ENCODE results near the gene G0S2.

The G0S2 gene

GRCh38 chr1:209674957-209675564 lies at the start of gene G0S2:
Gene G0S2 (plus strand): TSS chr1:209675412. CDS start chr1:209675685, 273 bp downstream.
- no peak for DNase-seq (ENCODE audit: low read depth in 2 of 2)

GRCh38 chr1:209625791-209626285 lies 49.4 kb upstream of the G0S2 start:
- no peak for DNase-seq (ENCODE audit: low read depth in 2 of 2)

GRCh38 chr1:209626346-209627026 lies 48.7 kb upstream of the G0S2 start:
- DNase-seq (ENCODE audit: low read depth in 2 of 2), result no peak

- DNase-seq (ENCODE audit: low read depth in 2 of 2), result no peak
These were observed 48.0 kb upstream of the G0S2 start for GRCh38 chr1:209627027-209627731.

GRCh38 chr1:209627732-209628196 lies 47.4 kb upstream of the G0S2 start:
- DNase-seq (ENCODE audit: low read depth in 2 of 2), result peak in 1 of 2 experiments; percentile 14

GRCh38 chr1:209628618-209629299 lies 46.5 kb upstream of the G0S2 start:
- DNase-seq (ENCODE audit: low read depth in 2 of 2), result no peak

GRCh38 chr1:209629621-209630382 lies 45.4 kb upstream of the G0S2 start:
- no peak for DNase-seq (ENCODE audit: low read depth in 2 of 2)

- DNase-seq (ENCODE audit: low read depth in 2 of 2), result no peak
These were observed 44.6 kb upstream of the G0S2 start for GRCh38 chr1:209630383-209631225.

GRCh38 chr1:209633335-209633997 lies 41.7 kb upstream of the G0S2 start:
- DNase-seq (ENCODE audit: low read depth in 2 of 2), result peak; percentile 26 to 39

GRCh38 chr1:209634005-209634737 lies 41.0 kb upstream of the G0S2 start:
- DNase-seq (ENCODE audit: low read depth in 2 of 2), result no peak

- DNase-seq (ENCODE audit: low read depth in 2 of 2), result no peak
These were observed 39.4 kb upstream of the G0S2 start for GRCh38 chr1:209635850-209636249.

- no peak for DNase-seq (ENCODE audit: low read depth in 2 of 2)
These were observed 33.4 kb upstream of the G0S2 start for GRCh38 chr1:209641832-209642172.

GRCh38 chr1:209642816-209643215 lies 32.4 kb upstream of the G0S2 start:
- DNase-seq (ENCODE audit: low read depth in 2 of 2), result no peak

- no peak for DNase-seq (ENCODE audit: low read depth in 2 of 2)
These were observed 31.8 kb upstream of the G0S2 start for GRCh38 chr1:209643285-209644020.

GRCh38 chr1:209645574-209646452 lies 29.4 kb upstream of the G0S2 start:
- no peak for DNase-seq (ENCODE audit: low read depth in 2 of 2)

GRCh38 chr1:209646558-209646957 lies 28.7 kb upstream of the G0S2 start:
- DNase-seq (ENCODE audit: low read depth in 2 of 2), result no peak

GRCh38 chr1:209647156-209647555 lies 28.1 kb upstream of the G0S2 start:
- no peak for DNase-seq (ENCODE audit: low read depth in 2 of 2)

GRCh38 chr1:209648346-209648745 lies 26.9 kb upstream of the G0S2 start:
- no peak for DNase-seq (ENCODE audit: low read depth in 2 of 2)
